ENCODE results near the gene CENPS. TPM values are rescaled to one million over a fixed set of nuclear protein-coding genes. Genes with fewer than 3 reads are reported as not detected.

Gene CENPS
- total RNA-seq, 1 experiment from 2014 or later = 17.8 TPM

DNA sequence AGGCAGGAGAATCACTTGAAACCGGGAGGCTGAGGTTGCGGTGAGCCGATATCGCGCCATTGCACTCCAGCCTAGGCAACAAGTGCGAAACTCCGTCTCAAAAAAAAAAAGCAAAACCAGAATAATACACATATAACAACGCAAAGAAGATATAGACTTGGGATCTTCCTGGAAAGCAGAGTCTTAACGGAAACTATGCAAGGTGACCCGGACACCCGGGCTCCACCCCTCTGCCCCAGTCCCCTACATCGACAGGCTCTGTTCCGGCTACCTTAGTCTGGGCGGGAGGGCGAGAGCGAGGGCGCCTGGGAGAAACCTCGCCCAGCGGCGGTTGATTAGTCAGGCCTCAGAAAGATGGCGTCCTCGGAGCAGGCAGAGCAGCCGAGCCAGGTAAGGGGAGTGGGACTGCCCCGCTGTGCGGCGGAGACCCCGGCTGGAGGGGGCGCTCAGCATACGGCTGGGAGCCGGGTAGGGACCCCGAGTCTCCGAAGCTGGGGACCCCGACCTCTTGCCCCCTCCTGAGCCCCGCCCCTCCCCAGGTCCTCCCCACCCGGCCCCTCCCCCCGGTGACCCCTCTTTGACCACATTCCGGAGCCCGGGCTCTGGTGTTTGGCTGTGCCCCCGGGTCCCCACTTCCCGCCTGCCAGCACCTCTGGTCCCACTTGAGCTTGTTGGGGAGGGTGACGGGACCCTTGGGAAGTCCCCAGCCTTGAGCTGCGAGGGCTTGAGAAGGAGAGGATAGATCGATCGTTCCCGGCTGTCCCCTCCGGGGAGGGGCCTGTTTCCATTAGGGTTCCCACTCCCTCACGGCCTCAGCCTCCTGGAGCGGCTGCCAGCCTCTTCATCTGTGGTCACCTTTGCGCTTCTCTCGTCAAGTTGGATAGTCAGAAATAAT, 44.6 kb downstream of the CENPS start, which contains the start of gene PEX14:
TSS of gene PEX14 (plus strand) at position 338 of the 895 bp plus-strand sequence. CDS start at position 355, 17 bp downstream.
- peaks cover 22 to 24% of the 10 kb centered on the region in 2 experiments for H3K4me1 Mint-ChIP-seq
- no peak within 1 kb of the TSS for H2BK15ac ChIP-seq (ENCODE audit: low read depth, low read length)
- H3K4ac ChIP-seq (ENCODE audit: low read depth, low read length) = no peak within 1 kb of the TSS
- H4K8ac ChIP-seq (replicated peaks; ENCODE audit: insufficient read length, low read depth, low read length) = no peak within 1 kb of the TSS
- TF ChIP-seq, protein P1, sequence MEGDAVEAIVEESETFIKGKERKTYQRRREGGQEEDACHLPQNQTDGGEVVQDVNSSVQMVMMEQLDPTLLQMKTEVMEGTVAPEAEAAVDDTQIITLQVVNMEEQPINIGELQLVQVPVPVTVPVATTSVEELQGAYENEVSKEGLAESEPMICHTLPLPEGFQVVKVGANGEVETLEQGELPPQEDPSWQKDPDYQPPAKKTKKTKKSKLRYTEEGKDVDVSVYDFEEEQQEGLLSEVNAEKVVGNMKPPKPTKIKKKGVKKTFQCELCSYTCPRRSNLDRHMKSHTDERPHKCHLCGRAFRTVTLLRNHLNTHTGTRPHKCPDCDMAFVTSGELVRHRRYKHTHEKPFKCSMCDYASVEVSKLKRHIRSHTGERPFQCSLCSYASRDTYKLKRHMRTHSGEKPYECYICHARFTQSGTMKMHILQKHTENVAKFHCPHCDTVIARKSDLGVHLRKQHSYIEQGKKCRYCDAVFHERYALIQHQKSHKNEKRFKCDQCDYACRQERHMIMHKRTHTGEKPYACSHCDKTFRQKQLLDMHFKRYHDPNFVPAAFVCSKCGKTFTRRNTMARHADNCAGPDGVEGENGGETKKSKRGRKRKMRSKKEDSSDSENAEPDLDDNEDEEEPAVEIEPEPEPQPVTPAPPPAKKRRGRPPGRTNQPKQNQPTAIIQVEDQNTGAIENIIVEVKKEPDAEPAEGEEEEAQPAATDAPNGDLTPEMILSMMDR (conservative IDR thresholded peaks at IDR 0.05) = no peak
- peak within 1 kb of the TSS; percentile 74 for H3K18ac ChIP-seq (ENCODE audit: insufficient read length, low read depth, low read length)
- H2BK12ac ChIP-seq (ENCODE audit: insufficient read length, low read depth, low read length) = no peak within 1 kb of the TSS
- H3K9me3 ChIP-seq (ENCODE audit: control insufficient read depth, low read depth, low read length) = no peaks in the 10 kb centered on the region
- no peak within 1 kb of the TSS for H2AFZ ChIP-seq (ENCODE audit: low read length)
- H3K27me3 Mint-ChIP-seq (ENCODE audit: low read depth) = no peaks in the 10 kb centered on the region
- H2BK20ac ChIP-seq (ENCODE audit: low read depth, low read length, poor library complexity, severe bottlenecking) = no peak within 1 kb of the TSS
- no peaks in the 10 kb centered on the region for H3K27me3 ChIP-seq (ENCODE audit: insufficient read depth, low read length)
- H3K4me2 ChIP-seq (ENCODE audit: insufficient read depth, insufficient read length, low read length) = peak within 1 kb of the TSS; percentile 80
- no peaks in the 10 kb centered on the region for H3K9me3 Mint-ChIP-seq
- H2BK120ac ChIP-seq (ENCODE audit: low read depth, low read length, poor library complexity, severe bottlenecking) = no peak within 1 kb of the TSS
- no peak within 1 kb of the TSS for H3K23ac ChIP-seq (ENCODE audit: insufficient read length, low read depth, low read length)
- H4K5ac ChIP-seq (ENCODE audit: insufficient read length, low read depth, low read length) = no peak within 1 kb of the TSS
- H3K4me1 ChIP-seq (ENCODE audit: insufficient read depth, low read length) = peaks cover 2% of the 10 kb centered on the region; the same call in 1 of the 2 replicates
- no peak within 1 kb of the TSS for H3K56ac ChIP-seq (ENCODE audit: insufficient read length, low read depth, low read length)
- H3K36me3 Mint-ChIP-seq (ENCODE audit: insufficient read depth in 1 of 3, low read depth in 3 of 3) = peaks cover 3 to 9% (median 8%) of the 10 kb centered on the region in 3 experiments; a peak in 6 of 7 replicates
- DNase-seq = peak; percentile 96
- no peak within 1 kb of the TSS for H3K14ac ChIP-seq (ENCODE audit: insufficient read depth, low read length)
- H3K79me1 ChIP-seq (ENCODE audit: insufficient read depth, low read depth, low read length, poor library complexity, severe bottlenecking) = no peaks in the 10 kb centered on the region
- H3K9ac ChIP-seq (ENCODE audit: extremely low read depth, insufficient read length, low read length) = peak within 1 kb of the TSS; percentile 65
- H3K27ac Mint-ChIP-seq = peak within 1 kb of the TSS; percentile 92 to 99 (median 97)
- H3K4me3 Mint-ChIP-seq = peak within 1 kb of the TSS; percentile 94 to 97
- peaks cover 8% of the 10 kb centered on the region; the same call in 1 of the 2 replicates for H3K79me2 ChIP-seq (ENCODE audit: insufficient read depth, low read length)
- no peaks in the 10 kb centered on the region for H4K20me1 ChIP-seq (ENCODE audit: control insufficient read depth, insufficient read depth, insufficient read length)
- no CpG with 5 or more reads among the region's 50 CpGs for WGBS (ENCODE audit: extremely low coverage, insufficient read length, low lambda C conversion rate)
- peaks cover 6% of the 10 kb centered on the region for H3K23me2 ChIP-seq (ENCODE audit: insufficient read length, low read depth, low read length, poor library complexity, severe bottlenecking)
- H2BK5ac ChIP-seq (ENCODE audit: insufficient read length, low read length) = no peak within 1 kb of the TSS
- no peak within 1 kb of the TSS for H3K27ac ChIP-seq (ENCODE audit: insufficient read length, low read depth, low read length)
- H2AK5ac ChIP-seq (ENCODE audit: insufficient read length, low read length) = no peak within 1 kb of the TSS
- no peak within 1 kb of the TSS for H3T11ph ChIP-seq (ENCODE audit: low read length)
- no peak within 1 kb of the TSS for H4K91ac ChIP-seq (ENCODE audit: insufficient read length, low read depth, low read length)
